Small intestine (tissue), 7 donors: ENCODE results near the gene FERD3L. TPM values are rescaled to one million over a fixed set of nuclear protein-coding genes. Genes with fewer than 3 reads are reported as not detected.

Experiments
- DNase-seq, 2 donors: peaks; one replicate each; pipeline versions ENCODE4 v3.0.0 to v3.0.0-alpha.2; 2013
- FAIRE-seq: peaks from 2 replicates; lab custom pipeline; 2012; peaks lifted over from hg19 to GRCh38; lab: Jason Lieb, UNC
- H3K27ac ChIP-seq, 3 donors: one replicate each; pipeline ENCODE4 v1.5.1; 2013; ENCODE audit warnings: low read length in 2 of 3, mild to moderate bottlenecking in 2 of 3, control low read depth in 1 of 3, inconsistent platforms in 1 of 3, low read depth in 1 of 3, moderate library complexity in 1 of 3
- H3K27me3 ChIP-seq, 3 donors: one replicate each; pipeline ENCODE4 v1.6.1; 2013; ENCODE audit warnings: low read length in 3 of 3, inconsistent platforms in 1 of 3; ENCODE audit not compliant: control insufficient read depth in 3 of 3, insufficient read depth in 3 of 3
- H3K36me3 ChIP-seq, 3 donors: one replicate each; pipeline ENCODE4 v1.6.1; 2013; ENCODE audit warnings: low read length in 3 of 3, inconsistent platforms in 1 of 3, low read depth in 1 of 3, mild to moderate bottlenecking in 1 of 3, moderate library complexity in 1 of 3; ENCODE audit not compliant: control insufficient read depth in 3 of 3, insufficient read depth in 2 of 3
- H3K4me1 ChIP-seq, 3 donors: one replicate each; pipeline ENCODE4 v1.6.1; 2013; ENCODE audit warnings: low read length in 2 of 3, inconsistent platforms in 1 of 3, low read depth in 1 of 3, mild to moderate bottlenecking in 1 of 3, moderate library complexity in 1 of 3; ENCODE audit not compliant: control insufficient read depth in 3 of 3, insufficient read depth in 2 of 3
- H3K4me3 ChIP-seq, 3 donors: one replicate each; pipeline ENCODE4 v1.5.1; 2013; ENCODE audit warnings: low read length in 3 of 3, control low read depth in 1 of 3, inconsistent platforms in 1 of 3, low read depth in 1 of 3, mild to moderate bottlenecking in 1 of 3, moderate library complexity in 1 of 3
- H3K9me3 ChIP-seq, 2 donors: one replicate each; pipeline ENCODE4 v1.6.1; 2013; ENCODE audit warnings: low read depth in 1 of 2, low read length in 1 of 2; ENCODE audit not compliant: control insufficient read depth in 2 of 2, insufficient read depth in 1 of 2
- WGBS, 3 donors: extraction: QIAGEN DNeasy Blood & Tissue Kit; methylation state at CpG; one replicate each; pipeline ENCODE4 v1.1.7; 2013; 5-methylcytosine and 5-hydroxymethylcytosine counted together
- polyA plus RNA-seq, 4 donors: library from polyadenylated mRNA; stranded (reverse) in 3 of 4; unstranded in 1 of 4; fragments of 200-250 nt in 3 of 4; fragments of 120-200 nt in 1 of 4; gene quantifications; one replicate each; pipeline versions ENCODE4 v1.2.1 to v1.2.3, GENCODE V29; 2013
- donor health status: healthy with polysubstance abuse.
- donor health status: control.
- donor health status: control.
- donor health status: Bipolar disorder and iron deficiency.
- donor health status: healthy.

The FERD3L gene
- polyA plus RNA-seq, 4 donors: not detected

- FAIRE-seq (no peak), DNase-seq (no peak)
- H3K27ac ChIP-seq: no peak overlapping the region
- no peaks in the 10 kb centered on the region for H3K9me3 ChIP-seq
- 14 to 19% (median 15%) methylated on average over 8 of the region's 8 CpGs for WGBS, 3 donors
- peaks cover 0 to 4% (median 0%) of the 10 kb centered on the region in 3 donors for H3K4me1 ChIP-seq
- H3K36me3 ChIP-seq: no peaks in the 10 kb centered on the region
- peaks cover 4 to 56% (median 32%) of the 10 kb centered on the region in 3 donors for H3K27me3 ChIP-seq
- H3K4me3 ChIP-seq: no peak overlapping the region
Observed at GRCh38 chr7:19119372-19119771, 25.8 kb downstream of the FERD3L start.

- 8 to 13% (median 9%) methylated on average over 28 of the region's 28 CpGs for WGBS, 3 donors
- H3K36me3 ChIP-seq: no peaks in the 10 kb centered on the region
- DNase-seq (no peak), FAIRE-seq (no peak)
- H3K27ac ChIP-seq: no peak overlapping the region
- H3K27me3 ChIP-seq: peaks cover 4 to 59% (median 32%) of the 10 kb centered on the region in 3 donors
- no peak overlapping the region for H3K4me3 ChIP-seq
- peaks cover 0 to 4% (median 0%) of the 10 kb centered on the region in 3 donors for H3K4me1 ChIP-seq
- H3K9me3 ChIP-seq: no peaks in the 10 kb centered on the region
Observed at GRCh38 chr7:19118636-19119371, 26.4 kb downstream of the FERD3L start.

GRCh38 chr7:19117870-19118608 lies 27.2 kb downstream of the FERD3L start:
- H3K4me3 ChIP-seq: peak overlapping the region; percentile 13 to 35 (median 15)
- 3 to 12% (median 11%) methylated on average over 47 to 51 of the region's 51 CpGs for WGBS, 3 donors
- no peaks in the 10 kb centered on the region for H3K9me3 ChIP-seq
- peaks cover 0 to 4% (median 0%) of the 10 kb centered on the region in 3 donors for H3K4me1 ChIP-seq
- no peak overlapping the region for H3K27ac ChIP-seq
- DNase-seq (no peak), FAIRE-seq (no peak)
- H3K36me3 ChIP-seq: no peaks in the 10 kb centered on the region
- H3K27me3 ChIP-seq: peaks cover 4 to 62% (median 32%) of the 10 kb centered on the region in 3 donors

- H3K4me3 ChIP-seq: peak within 1 kb of the TSS; percentile 15 to 53 (median 53)
- WGBS, 3 donors: 1 to 3% (median 2%) methylated on average over 57 to 91 of the region's 91 CpGs
- H3K27ac ChIP-seq: no peak within 1 kb of the TSS
- peaks cover 4 to 69% (median 37%) of the 10 kb centered on the region in 3 donors for H3K27me3 ChIP-seq
- H3K4me1 ChIP-seq: peaks cover 0 to 4% (median 0%) of the 10 kb centered on the region in 3 donors
- DNase-seq (peak in 1 of 2 donors; percentile 30), FAIRE-seq (no peak)
- no peaks in the 10 kb centered on the region for H3K9me3 ChIP-seq
- no peaks in the 10 kb centered on the region for H3K36me3 ChIP-seq
Observed at GRCh38 chr7:19117091-19117869, 27.9 kb downstream of the FERD3L start, which contains the start of gene TWIST1. TSS of gene TWIST1 (minus strand) at chr7:19117636. CDS start at chr7:19117321, 315 bp downstream.

GRCh38 chr7:19116121-19117090 lies 28.8 kb downstream of the FERD3L start:
- 2 to 7% (median 6%) methylated on average over 49 to 70 of the region's 70 CpGs for WGBS, 3 donors
- peak in 1 of 2 donors; percentile 32 for DNase-seq
- Histone ChIP-seq H3K36me3 (no peaks in the 10 kb centered on the region), H3K27me3 (peaks cover 4 to 74% (median 44%) of the 10 kb centered on the region in 3 donors), H3K4me3 (peak overlapping the region; percentile 10 to 53 (median 53)), H3K27ac (no peak overlapping the region), H3K9me3 (no peaks in the 10 kb centered on the region), H3K4me1 (peaks cover 0 to 4% (median 0%) of the 10 kb centered on the region in 3 donors)
- FAIRE-seq: no peak

- FAIRE-seq (no peak), DNase-seq (no peak)
- Histone ChIP-seq H3K4me1 (peaks cover 0 to 4% (median 0%) of the 10 kb centered on the region in 3 donors), H3K4me3 (no peak overlapping the region), H3K27ac (no peak overlapping the region), H3K9me3 (no peaks in the 10 kb centered on the region), H3K36me3 (no peaks in the 10 kb centered on the region), H3K27me3 (peaks cover 4 to 76% (median 45%) of the 10 kb centered on the region in 3 donors)
- 16 to 18% (median 17%) methylated on average over 2 of the region's 2 CpGs for WGBS, 3 donors
Observed at GRCh38 chr7:19114551-19114855, 30.7 kb downstream of the FERD3L start.

- Histone ChIP-seq H3K27me3 (peaks cover 4 to 76% (median 45%) of the 10 kb centered on the region in 3 donors), H3K4me3 (no peak overlapping the region), H3K4me1 (peaks cover 0 to 4% (median 0%) of the 10 kb centered on the region in 3 donors), H3K36me3 (no peaks in the 10 kb centered on the region), H3K9me3 (no peaks in the 10 kb centered on the region), H3K27ac (no peak overlapping the region)
- 18 to 30% (median 24%) methylated on average over 3 of the region's 3 CpGs for WGBS, 3 donors
- DNase-seq (no peak), FAIRE-seq (no peak)
Observed at GRCh38 chr7:19113855-19114550, 31.2 kb downstream of the FERD3L start.
